CD4-positive, CD25-positive, alpha-beta regulatory T cell (primary cell): ENCODE data around the gene TMC2. TPM values are rescaled to one million over a fixed set of nuclear protein-coding genes. Genes with fewer than 3 reads are reported as not detected.

Experiments
- ATAC-seq, 2 donors: fragments of 150-1000 bp; cut with Tn5 transposase; one replicate each; pipeline ENCODE4 v1.10.0; 2021; ENCODE audit warnings: low read depth in 2 of 2, moderate number of reproducible peaks in 2 of 2, moderate library complexity in 1 of 2
- DNase-seq, 3 donors: peaks; one replicate each; pipeline versions ENCODE4 v3.0.0 to v3.0.0-alpha.2; 2012 to 2022; ENCODE audit warnings: mixed read lengths in 1 of 3
- H3K27ac ChIP-seq: one replicate; pipeline ENCODE4 v1.7.0; 2013; ENCODE audit warnings: mild to moderate bottlenecking, low read length; ENCODE audit not compliant: insufficient read depth, poor library complexity, severe bottlenecking
- H3K27me3 ChIP-seq: one replicate; pipeline ENCODE4 v1.7.0; 2013; ENCODE audit warnings: low read length; ENCODE audit not compliant: control insufficient read depth, insufficient read depth
- H3K36me3 ChIP-seq: one replicate; pipeline ENCODE4 v1.7.0; 2013; ENCODE audit warnings: mild to moderate bottlenecking, low read length, moderate library complexity; ENCODE audit not compliant: control insufficient read depth, insufficient read depth
- H3K4me1 ChIP-seq: 2 replicates; pipeline ENCODE4 v1.7.0; 2013; ENCODE audit warnings: mild to moderate bottlenecking, low read length; ENCODE audit not compliant: insufficient read depth, control insufficient read depth, poor library complexity, severe bottlenecking
- H3K4me3 ChIP-seq: one replicate; pipeline ENCODE4 v1.7.0; 2013; ENCODE audit warnings: low read depth, mild to moderate bottlenecking, low read length, moderate library complexity
- H3K9me3 ChIP-seq, 2 experiments: 1 replicate in 1 of 2; 2 replicates in 1 of 2; pipeline ENCODE4 v1.7.0; 2013; ENCODE audit warnings: low read length in 2 of 2, mild to moderate bottlenecking in 1 of 2, moderate library complexity in 1 of 2; ENCODE audit not compliant: control insufficient read depth in 2 of 2
- H3K27ac Mint-ChIP-seq, 3 donors: one replicate each; pipeline ENCODE4 v1.8.0; 2020 to 2022; ENCODE audit warnings: mild to moderate bottlenecking in 3 of 3, mixed read lengths in 3 of 3, moderate library complexity in 2 of 3
- H3K27me3 Mint-ChIP-seq: one replicate; pipeline ENCODE4 v1.8.0; 2022; ENCODE audit warnings: mild to moderate bottlenecking, mixed read lengths
- H3K36me3 Mint-ChIP-seq: one replicate; pipeline ENCODE4 v1.8.0; 2020; ENCODE audit warnings: mixed read lengths
- H3K4me1 Mint-ChIP-seq, 4 donors: one replicate each; pipeline ENCODE4 v1.8.0; 2020 to 2022; ENCODE audit warnings: mixed read lengths in 4 of 4, mild to moderate bottlenecking in 1 of 4
- H3K4me3 Mint-ChIP-seq, 4 donors: one replicate each; pipeline ENCODE4 v1.8.0; 2020 to 2022; ENCODE audit warnings: mild to moderate bottlenecking in 4 of 4, mixed read lengths in 4 of 4, moderate library complexity in 3 of 4
- H3K9me3 Mint-ChIP-seq, 7 donors: one replicate each; pipeline ENCODE4 v1.8.0; 2020 to 2022; ENCODE audit warnings: mixed read lengths in 7 of 7, mild to moderate bottlenecking in 3 of 7, moderate library complexity in 2 of 7
- polyA plus RNA-seq, 4 donors: library from polyadenylated mRNA; unstranded; fragments of 300-500 nt; fragmentation: Illumina TruSeq; gene quantifications; one replicate each; pipeline ENCODE4 v1.2.3, GENCODE V29; 2021
- total RNA-seq: library from RNA; stranded (reverse); gene quantifications from one replicate; pipeline ENCODE4 v1.2.3, GENCODE V29; 2022

Gene TMC2
- total and polyA plus RNA-seq, 5 donors from 2014 or later = not detected

DNA sequence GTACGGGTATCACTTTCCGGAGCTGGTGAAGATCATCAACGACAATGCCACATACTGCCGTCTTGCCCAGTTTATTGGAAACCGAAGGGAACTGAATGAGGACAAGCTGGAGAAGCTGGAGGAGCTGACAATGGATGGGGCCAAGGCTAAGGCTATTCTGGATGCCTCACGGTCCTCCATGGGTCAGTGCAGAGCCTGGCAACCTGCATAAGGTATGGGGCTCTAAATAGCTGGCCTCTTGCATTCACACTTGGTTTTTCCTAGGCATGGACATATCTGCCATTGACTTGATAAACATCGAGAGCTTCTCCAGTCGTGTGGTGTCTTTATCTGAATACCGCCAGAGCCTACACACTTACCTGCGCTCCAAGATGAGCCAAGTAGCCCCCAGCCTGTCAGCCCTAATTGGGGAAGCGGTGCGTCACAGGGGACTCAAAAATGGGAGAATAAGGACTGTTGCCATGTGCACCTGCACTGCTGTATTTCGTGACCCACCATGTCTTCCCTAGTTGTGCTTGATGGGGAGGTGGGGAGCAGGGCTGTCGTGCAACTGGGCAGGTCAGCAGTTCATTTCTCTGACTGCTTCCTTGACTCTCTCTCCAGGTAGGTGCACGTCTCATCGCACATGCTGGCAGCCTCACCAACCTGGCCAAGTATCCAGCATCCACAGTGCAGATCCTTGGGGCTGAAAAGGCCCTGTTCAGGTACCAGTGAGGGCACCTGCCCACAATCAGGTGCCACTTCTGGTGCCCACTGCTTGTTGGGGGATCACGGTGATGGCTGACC is 119.2 kb downstream of the TMC2 start:
- Mint-ChIP-seq H3K4me1 (peaks cover 9 to 33% (median 17%) of the 10 kb centered on the region in 4 donors), H3K9me3 (no peaks in the 10 kb centered on the region), H3K27me3 (no peaks in the 10 kb centered on the region), H3K27ac (no peak overlapping the region), H3K4me3 (peak overlapping the region; percentile 16 to 93 (median 64)), H3K36me3 (peaks cover 51% of the 10 kb centered on the region)
- no peak for DNase-seq
- H3K4me3 ChIP-seq = no peak overlapping the region
- no peaks in the 10 kb centered on the region for H3K27me3 ChIP-seq
- no peak for ATAC-seq
- H3K4me1 ChIP-seq = peaks cover 34% of the 10 kb centered on the region
- H3K36me3 ChIP-seq = peaks cover 65% of the 10 kb centered on the region
- no peaks in the 10 kb centered on the region for H3K9me3 ChIP-seq
- H3K27ac ChIP-seq = no peak overlapping the region

DNA sequence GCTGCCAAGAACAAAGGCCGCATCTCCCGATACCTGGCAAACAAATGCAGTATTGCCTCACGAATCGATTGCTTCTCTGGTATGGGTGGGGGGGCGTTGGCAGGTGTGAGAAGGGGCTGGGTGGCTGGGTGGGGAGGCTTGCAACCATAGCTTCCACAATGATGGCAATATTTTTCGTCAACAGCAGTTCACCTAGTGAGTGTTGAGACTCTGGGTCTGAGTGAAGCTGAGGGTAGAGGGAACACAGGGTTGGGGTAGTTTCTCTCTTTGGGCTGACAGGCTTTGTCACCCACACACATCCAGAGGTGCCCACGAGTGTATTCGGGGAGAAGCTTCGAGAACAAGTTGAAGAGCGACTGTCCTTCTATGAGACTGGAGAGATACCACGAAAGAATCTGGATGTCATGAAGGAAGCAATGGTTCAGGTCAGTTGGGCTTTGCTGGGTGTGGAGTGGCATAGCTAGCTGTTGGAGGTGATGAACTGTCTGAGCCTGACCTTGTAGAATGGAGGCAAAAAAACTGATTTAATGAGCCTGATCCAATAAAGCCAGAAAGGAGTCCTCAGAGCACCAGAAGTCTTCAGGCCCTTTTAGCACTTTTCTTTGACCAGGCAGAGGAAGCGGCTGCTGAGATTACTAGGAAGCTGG is 120.2 kb downstream of the TMC2 start:
- Mint-ChIP-seq H3K36me3 (peaks cover 58% of the 10 kb centered on the region), H3K27me3 (no peaks in the 10 kb centered on the region), H3K27ac (no peak overlapping the region), H3K9me3 (no peaks in the 10 kb centered on the region), H3K4me3 (peak overlapping the region in 2 of 4 donors; percentile 56 to 65), H3K4me1 (peaks cover 9 to 28% (median 17%) of the 10 kb centered on the region in 4 donors)
- no peak overlapping the region for H3K27ac ChIP-seq
- H3K9me3 ChIP-seq = no peaks in the 10 kb centered on the region
- H3K36me3 ChIP-seq = peaks cover 75% of the 10 kb centered on the region
- H3K4me1 ChIP-seq = peaks cover 26% of the 10 kb centered on the region
- DNase-seq = no peak
- no peak overlapping the region for H3K4me3 ChIP-seq
- no peak for ATAC-seq
- no peaks in the 10 kb centered on the region for H3K27me3 ChIP-seq

DNA sequence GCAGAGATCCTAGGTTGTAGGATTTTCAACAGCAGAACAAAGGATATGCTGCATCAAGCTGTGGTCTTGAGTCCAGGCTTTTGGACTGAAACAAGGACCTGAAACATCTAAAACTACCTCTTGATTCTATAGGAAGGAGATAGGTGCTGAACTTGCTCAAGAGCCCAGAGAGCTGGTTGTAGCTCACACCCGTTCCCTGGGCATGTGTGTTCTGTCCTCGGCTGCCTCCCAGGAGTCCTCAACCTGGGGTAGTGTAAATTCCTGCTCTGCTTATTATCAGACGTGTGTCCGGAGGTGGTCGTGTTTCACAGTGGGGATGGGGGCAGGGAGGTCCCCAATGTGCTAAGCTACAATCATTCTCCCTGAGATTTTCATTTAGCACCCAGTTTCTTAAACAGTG is 120.9 kb downstream of the TMC2 start:
- peak overlapping the region in 1 of 3 donors; percentile 56 for H3K27ac Mint-ChIP-seq
- H3K36me3 Mint-ChIP-seq = peaks cover 65% of the 10 kb centered on the region
- H3K4me1 Mint-ChIP-seq = peaks cover 11 to 35% (median 23%) of the 10 kb centered on the region in 4 donors
- H3K36me3 ChIP-seq = peaks cover 81% of the 10 kb centered on the region
- no peak overlapping the region for H3K27ac ChIP-seq
- no peaks in the 10 kb centered on the region for H3K9me3 Mint-ChIP-seq
- DNase-seq (no peak), ATAC-seq (no peak)
- peaks cover 20% of the 10 kb centered on the region for H3K4me1 ChIP-seq
- H3K4me3 ChIP-seq = no peak overlapping the region
- H3K27me3 ChIP-seq = no peaks in the 10 kb centered on the region
- H3K4me3 Mint-ChIP-seq = peak overlapping the region in 1 of 4 donors; percentile 65
- H3K27me3 Mint-ChIP-seq = no peaks in the 10 kb centered on the region
- H3K9me3 ChIP-seq = no peaks in the 10 kb centered on the region

DNA sequence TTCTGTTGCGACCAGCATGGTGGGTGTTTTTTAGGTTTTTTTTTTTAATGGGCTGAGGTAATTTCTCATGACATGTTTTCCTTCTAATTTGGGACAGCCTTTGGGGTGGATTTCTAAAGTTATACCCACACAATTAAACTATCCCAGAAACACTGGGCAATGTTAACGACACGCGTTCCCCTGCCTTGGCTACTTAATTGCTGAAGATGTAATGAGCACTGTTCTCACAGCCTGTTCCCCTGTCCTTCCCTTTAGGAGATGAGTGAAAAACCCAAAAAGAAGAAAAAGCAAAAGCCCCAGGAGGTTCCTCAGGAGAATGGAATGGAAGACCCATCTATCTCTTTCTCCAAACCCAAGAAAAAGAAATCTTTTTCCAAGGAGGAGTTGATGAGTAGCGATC is 121.3 kb downstream of the TMC2 start:
- Histone ChIP-seq H3K9me3 (no peaks in the 10 kb centered on the region), H3K4me3 (no peak overlapping the region), H3K4me1 (peaks cover 20% of the 10 kb centered on the region), H3K27ac (no peak overlapping the region), H3K27me3 (no peaks in the 10 kb centered on the region), H3K36me3 (peaks cover 83% of the 10 kb centered on the region)
- ATAC-seq = no peak
- Mint-ChIP-seq H3K27ac (peak overlapping the region in 1 of 3 donors; percentile 83), H3K27me3 (no peaks in the 10 kb centered on the region), H3K4me1 (peaks cover 14 to 36% (median 25%) of the 10 kb centered on the region in 4 donors), H3K9me3 (no peaks in the 10 kb centered on the region), H3K4me3 (peak overlapping the region in 1 of 4 donors; percentile 95), H3K36me3 (peaks cover 67% of the 10 kb centered on the region)
- DNase-seq = no peak

DNA sequence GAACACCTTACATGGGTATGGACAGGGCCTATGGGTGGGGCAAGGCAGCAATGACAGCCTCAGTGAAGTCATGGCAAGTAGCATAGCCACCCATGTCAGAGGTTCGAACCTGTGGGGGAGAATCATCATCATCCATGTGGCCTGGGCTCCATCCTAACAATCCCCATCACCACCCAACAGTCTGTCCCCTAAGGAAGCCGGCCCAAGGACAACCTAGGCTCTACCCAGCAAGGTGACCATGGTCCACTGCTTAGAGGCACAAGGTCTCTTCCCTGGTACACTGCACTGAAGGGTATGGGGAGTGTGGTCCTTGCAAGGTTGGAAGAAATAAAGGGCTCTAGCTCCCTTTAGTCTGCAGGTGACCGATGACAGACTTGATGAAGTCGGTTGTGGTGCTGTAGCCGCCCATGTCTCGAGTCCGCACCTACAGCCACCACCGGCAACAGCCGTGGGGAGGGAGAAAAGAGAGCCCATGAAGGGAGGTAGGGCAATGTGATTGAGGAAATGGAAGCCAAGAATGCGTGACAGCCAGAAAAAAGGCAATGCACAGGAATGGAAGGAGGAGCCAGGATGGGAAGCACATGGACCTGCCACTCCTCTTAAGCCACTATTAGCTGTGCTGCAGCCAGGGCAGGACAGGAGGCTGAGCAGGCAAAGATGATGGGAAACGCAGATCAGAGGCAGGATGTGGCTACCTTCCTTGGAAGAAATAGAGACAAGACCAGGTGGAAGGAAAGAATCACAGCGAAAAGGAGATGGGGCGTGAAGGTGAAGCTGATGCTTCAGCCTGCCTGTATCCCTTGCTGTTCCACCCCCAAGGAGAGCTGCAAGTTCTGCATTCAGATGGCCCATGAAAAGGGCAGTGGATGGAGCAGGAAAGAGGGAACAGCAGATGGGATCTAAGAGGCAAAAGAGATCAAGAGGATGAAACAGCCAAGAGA is 122.3 kb downstream of the TMC2 start:
- peaks cover 67% of the 10 kb centered on the region for H3K36me3 Mint-ChIP-seq
- Histone ChIP-seq H3K27ac (no peak overlapping the region), H3K4me1 (peaks cover 19% of the 10 kb centered on the region), H3K36me3 (peaks cover 83% of the 10 kb centered on the region), H3K27me3 (no peaks in the 10 kb centered on the region), H3K4me3 (no peak overlapping the region), H3K9me3 (no peaks in the 10 kb centered on the region)
- H3K27me3 Mint-ChIP-seq = no peaks in the 10 kb centered on the region
- peak overlapping the region in 2 of 4 donors; percentile 48 to 95 for H3K4me3 Mint-ChIP-seq
- no peak overlapping the region for H3K27ac Mint-ChIP-seq
- no peak for ATAC-seq
- peaks cover 14 to 40% (median 24%) of the 10 kb centered on the region in 4 donors for H3K4me1 Mint-ChIP-seq
- DNase-seq = no peak
- H3K9me3 Mint-ChIP-seq = no peaks in the 10 kb centered on the region

DNA sequence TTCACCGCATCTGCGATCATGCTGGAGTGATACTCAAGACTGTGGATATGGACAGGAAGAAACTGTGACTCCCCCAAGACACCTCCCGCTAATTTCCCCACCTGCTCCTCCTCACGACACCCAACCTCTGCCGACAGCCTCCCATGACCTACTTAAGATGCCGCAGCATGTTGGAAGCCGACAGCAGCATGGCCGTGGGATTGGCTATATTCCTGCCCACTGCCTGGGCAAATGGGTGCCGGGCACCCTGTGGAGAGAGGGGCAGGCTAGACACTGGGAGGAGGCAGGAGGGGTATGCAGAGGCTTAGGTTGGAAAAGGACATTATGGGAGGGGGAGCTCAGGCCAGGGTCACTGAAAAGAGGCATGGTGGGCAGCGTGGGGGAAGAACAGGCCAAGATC is 123.2 kb downstream of the TMC2 start:
- H3K4me1 Mint-ChIP-seq = peaks cover 18 to 40% (median 25%) of the 10 kb centered on the region in 4 donors
- ATAC-seq (no peak), DNase-seq (no peak)
- H3K9me3 Mint-ChIP-seq = peaks cover 0 to 2% (median 0%) of the 10 kb centered on the region in 7 donors
- Histone ChIP-seq H3K27me3 (no peaks in the 10 kb centered on the region), H3K27ac (no peak overlapping the region), H3K4me1 (peaks cover 17% of the 10 kb centered on the region), H3K36me3 (peaks cover 77% of the 10 kb centered on the region), H3K9me3 (no peaks in the 10 kb centered on the region), H3K4me3 (no peak overlapping the region)
- no peak overlapping the region for H3K27ac Mint-ChIP-seq
- H3K36me3 Mint-ChIP-seq = peaks cover 70% of the 10 kb centered on the region
- peak overlapping the region in 2 of 4 donors; percentile 75 to 95 for H3K4me3 Mint-ChIP-seq
- H3K27me3 Mint-ChIP-seq = peaks cover 7% of the 10 kb centered on the region

DNA sequence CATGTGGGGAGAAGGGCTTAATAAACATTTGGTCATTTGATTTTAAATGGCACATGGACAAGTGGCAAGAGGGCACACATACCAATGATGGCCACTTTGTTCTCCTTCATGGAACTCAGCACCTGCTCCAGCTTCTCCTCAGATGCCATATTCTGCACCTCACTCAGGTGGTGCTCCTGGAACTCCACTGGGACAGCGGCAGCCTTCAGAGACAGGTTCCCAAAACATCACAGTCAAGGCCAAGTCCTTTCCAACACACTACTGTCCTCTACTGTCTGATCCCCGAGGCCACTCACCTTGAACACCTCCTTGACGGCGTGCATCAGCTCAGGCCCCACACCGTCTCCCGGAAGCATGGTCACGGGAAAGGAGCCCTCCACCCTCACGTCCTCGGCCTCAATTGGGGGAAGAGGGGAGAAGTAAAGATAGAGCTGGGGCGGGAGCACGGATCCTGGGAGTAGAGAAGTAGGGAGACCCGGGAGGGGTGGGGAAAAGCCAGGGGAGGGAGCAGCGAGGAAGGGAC is 127.1 kb downstream of the TMC2 start:
- H3K4me3 ChIP-seq = peak overlapping the region; percentile 95
- peaks cover 39% of the 10 kb centered on the region for H3K36me3 ChIP-seq
- H3K4me1 ChIP-seq = peaks cover 18% of the 10 kb centered on the region
- H3K4me1 Mint-ChIP-seq = peaks cover 11 to 32% (median 19%) of the 10 kb centered on the region in 4 donors
- peak overlapping the region; percentile 90 for H3K27ac ChIP-seq
- peaks cover 7% of the 10 kb centered on the region for H3K27me3 Mint-ChIP-seq
- ATAC-seq (no peak), DNase-seq (no peak)
- peaks cover 1% of the 10 kb centered on the region for H3K27me3 ChIP-seq
- H3K9me3 ChIP-seq = no peaks in the 10 kb centered on the region
- peak overlapping the region; percentile 90 to 96 (median 92) for H3K4me3 Mint-ChIP-seq
- peak overlapping the region; percentile 89 to 96 (median 95) for H3K27ac Mint-ChIP-seq
- H3K9me3 Mint-ChIP-seq = peaks cover 0 to 2% (median 0%) of the 10 kb centered on the region in 7 donors
- H3K36me3 Mint-ChIP-seq = peaks cover 40% of the 10 kb centered on the region
